H9 (cell line): ENCODE measurements around the gene MYO7A. TPM values are rescaled to one million over a fixed set of nuclear protein-coding genes. Genes with fewer than 3 reads are reported as not detected.

Source experiments
- DNase-seq: peaks from one replicate; pipeline ENCODE4 v3.0.0-alpha.2; 2017
- H2AFZ ChIP-seq: one replicate; pipeline ENCODE4 v1.6.1; 2013; ENCODE audit warnings: mild to moderate bottlenecking, low read length, control low read depth, moderate library complexity
- H2AK5ac ChIP-seq: 2 replicates; pipeline ENCODE4 v1.6.1; 2013; ENCODE audit warnings: low read length, control low read depth, mixed read lengths; ENCODE audit not compliant: insufficient read length
- H2BK120ac ChIP-seq: one replicate; pipeline ENCODE4 v1.6.1; 2013; ENCODE audit warnings: low read depth, mild to moderate bottlenecking, low read length, control low read depth, inconsistent platforms; ENCODE audit not compliant: poor library complexity, severe bottlenecking
- H2BK12ac ChIP-seq: 2 replicates; pipeline ENCODE4 v1.6.1; 2013; ENCODE audit warnings: low read length, control low read depth, mixed read lengths, low read depth; ENCODE audit not compliant: insufficient read length
- H2BK15ac ChIP-seq: 2 replicates; pipeline ENCODE4 v1.6.1; 2013; ENCODE audit warnings: low read depth, low read length, control low read depth
- H2BK20ac ChIP-seq: one replicate; pipeline ENCODE4 v1.6.1; 2013; ENCODE audit warnings: low read depth, mild to moderate bottlenecking, low read length, control low read depth, inconsistent platforms; ENCODE audit not compliant: poor library complexity, severe bottlenecking
- H2BK5ac ChIP-seq: 2 replicates; pipeline ENCODE4 v1.6.1; 2013; ENCODE audit warnings: low read length, control low read depth, mixed read lengths; ENCODE audit not compliant: insufficient read length
- H3K14ac ChIP-seq: 2 replicates; pipeline ENCODE4 v1.6.1; 2013; ENCODE audit warnings: low read length, control low read depth; ENCODE audit not compliant: insufficient read depth
- H3K18ac ChIP-seq: 2 replicates; pipeline ENCODE4 v1.6.1; 2013; ENCODE audit warnings: low read depth, mild to moderate bottlenecking, mixed read lengths, low read length, control low read depth; ENCODE audit not compliant: insufficient read length
- H3K23ac ChIP-seq: 2 replicates; pipeline ENCODE4 v1.6.1; 2013; ENCODE audit warnings: low read length, control low read depth, mixed read lengths, low read depth; ENCODE audit not compliant: insufficient read length
- H3K23me2 ChIP-seq: 2 replicates; pipeline ENCODE4 v1.6.1; 2013; ENCODE audit warnings: low read depth, mild to moderate bottlenecking, mixed read lengths, low read length, control low read depth; ENCODE audit not compliant: insufficient read length, poor library complexity, severe bottlenecking
- H3K27ac ChIP-seq: 2 replicates; pipeline ENCODE4 v1.5.1; 2013; ENCODE audit warnings: low read length, control low read depth, mixed read lengths, low read depth; ENCODE audit not compliant: insufficient read length
- H3K27me3 ChIP-seq: 2 replicates; pipeline ENCODE4 v1.6.1; 2013; ENCODE audit warnings: low read length, control low read depth, inconsistent platforms; ENCODE audit not compliant: insufficient read depth
- H3K4ac ChIP-seq: 2 replicates; pipeline ENCODE4 v1.6.1; 2013; ENCODE audit warnings: low read depth, mild to moderate bottlenecking, control low read depth, inconsistent platforms, low read length, moderate library complexity
- H3K4me1 ChIP-seq: 2 replicates; pipeline ENCODE4 v1.6.1; 2013; ENCODE audit warnings: low read length, control low read depth, inconsistent platforms; ENCODE audit not compliant: insufficient read depth
- H3K4me2 ChIP-seq: 2 replicates; pipeline ENCODE4 v1.6.1; 2013; ENCODE audit warnings: low read length, control low read depth, mixed read lengths; ENCODE audit not compliant: insufficient read length, insufficient read depth
- H3K56ac ChIP-seq: 2 replicates; pipeline ENCODE4 v1.6.1; 2013; ENCODE audit warnings: low read depth, mild to moderate bottlenecking, mixed read lengths, low read length, control low read depth; ENCODE audit not compliant: insufficient read length
- H3K79me1 ChIP-seq: 2 replicates; pipeline ENCODE4 v1.6.1; 2013; ENCODE audit warnings: low read depth, mild to moderate bottlenecking, moderate library complexity, low read length, control low read depth, inconsistent platforms; ENCODE audit not compliant: insufficient read depth, poor library complexity, severe bottlenecking
- H3K79me2 ChIP-seq: 2 replicates; pipeline ENCODE4 v1.6.1; 2013; ENCODE audit warnings: low read length, control low read depth, inconsistent platforms; ENCODE audit not compliant: insufficient read depth
- H3K9ac ChIP-seq: 2 replicates; pipeline ENCODE4 v1.6.1; 2013; ENCODE audit warnings: low read length, control low read depth, mixed read lengths; ENCODE audit not compliant: insufficient read length; ENCODE audit errors: extremely low read depth
- H3K9me3 ChIP-seq: one replicate; pipeline ENCODE4 v1.6.1; 2013; ENCODE audit warnings: low read depth, low read length, inconsistent platforms; ENCODE audit not compliant: control insufficient read depth
- H3T11ph ChIP-seq: one replicate; pipeline ENCODE4 v1.6.1; 2013; ENCODE audit warnings: mild to moderate bottlenecking, low read length, control low read depth, inconsistent platforms
- H4K20me1 ChIP-seq: one replicate; pipeline ENCODE4 v1.6.1; 2013; ENCODE audit not compliant: control insufficient read depth, insufficient read length, insufficient read depth
- H4K5ac ChIP-seq: 2 replicates; pipeline ENCODE4 v1.6.1; 2013; ENCODE audit warnings: low read depth, mild to moderate bottlenecking, mixed read lengths, low read length, control low read depth; ENCODE audit not compliant: insufficient read length
- H4K8ac ChIP-seq: replicated peaks from 2 replicates; pipeline ENCODE4 v1.6.1; 2013; ENCODE audit warnings: low read length, control low read depth, mixed read lengths, low read depth; ENCODE audit not compliant: insufficient read length
- H4K91ac ChIP-seq: 2 replicates; pipeline ENCODE4 v1.6.1; 2013; ENCODE audit warnings: low read depth, mild to moderate bottlenecking, moderate library complexity, mixed read lengths, low read length, control low read depth; ENCODE audit not compliant: insufficient read length
- H3K27ac Mint-ChIP-seq, 3 experiments: 2 replicates in 2 of 3; 3 replicates in 1 of 3; pipeline ENCODE4 v1.8.0; 2020 to 2021; ENCODE audit warnings: mixed read lengths in 3 of 3, mild to moderate bottlenecking in 1 of 3, moderate library complexity in 1 of 3
- H3K27me3 Mint-ChIP-seq: 2 replicates; pipeline ENCODE4 v1.8.0; 2021; ENCODE audit warnings: low read depth, mild to moderate bottlenecking, moderate library complexity, mixed read lengths
- H3K36me3 Mint-ChIP-seq, 3 experiments: 2 replicates in 2 of 3; 3 replicates in 1 of 3; pipeline ENCODE4 v1.8.0; 2020 to 2021; ENCODE audit warnings: low read depth in 3 of 3, mixed read lengths in 3 of 3; ENCODE audit not compliant: insufficient read depth in 1 of 3
- H3K4me1 Mint-ChIP-seq, 2 experiments: 2 replicates each; pipeline ENCODE4 v1.8.0; 2020; ENCODE audit warnings: mixed read lengths in 2 of 2
- H3K4me3 Mint-ChIP-seq, 2 experiments: 2 replicates in 1 of 2; 3 replicates in 1 of 2; pipeline ENCODE4 v1.8.0; 2020 to 2021; ENCODE audit warnings: mild to moderate bottlenecking in 2 of 2, mixed read lengths in 2 of 2, moderate library complexity in 1 of 2
- H3K9me3 Mint-ChIP-seq, 2 experiments: 2 replicates in 1 of 2; 3 replicates in 1 of 2; pipeline ENCODE4 v1.8.0; 2020; ENCODE audit warnings: mild to moderate bottlenecking in 2 of 2, mixed read lengths in 2 of 2, moderate library complexity in 1 of 2
- CTCF ChIP-seq: fragments of 200-600 bp; sonication (generic); conservative IDR thresholded peaks from 3 replicates; pipeline ENCODE4 v1.8.0; 2021; ENCODE audit warnings: antibody characterized with exemption, mild to moderate bottlenecking
- WGBS: extraction: QIAGEN DNeasy Blood & Tissue Kit; methylation state at CpG from one replicate; pipeline ENCODE4 v1.1.7; 2013; ENCODE audit warnings: missing lambda C conversion rate, low lambda C conversion rate, mixed read lengths; ENCODE audit not compliant: insufficient read length; ENCODE audit errors: extremely low coverage; 5-methylcytosine and 5-hydroxymethylcytosine counted together
- total RNA-seq: library from RNA; stranded (reverse); gene quantifications from 2 replicates; pipeline ENCODE4 v1.2.1, GENCODE V29; 2021

Gene MYO7A
- total RNA-seq, 1 experiment from 2014 or later: 1.6 TPM

GRCh38 chr11:77165066-77165465 lies 37.0 kb downstream of the MYO7A start:
- no peak overlapping the region for H2BK20ac ChIP-seq
- no peaks in the 10 kb centered on the region for H3K79me2 ChIP-seq
- H3K4me1 Mint-ChIP-seq: peaks cover 6 to 10% of the 10 kb centered on the region in 2 experiments
- no peak overlapping the region for H2BK120ac ChIP-seq
- H3K23me2 ChIP-seq: no peaks in the 10 kb centered on the region
- H3K4me3 Mint-ChIP-seq: no peak overlapping the region
- H2AK5ac ChIP-seq: no peak overlapping the region
- no peak overlapping the region for H3K9ac ChIP-seq
- H2BK5ac ChIP-seq: no peak overlapping the region
- no peaks in the 10 kb centered on the region for H4K20me1 ChIP-seq
- H2BK15ac ChIP-seq: no peak overlapping the region
- H4K5ac ChIP-seq: no peak overlapping the region
- H3K18ac ChIP-seq: no peak overlapping the region
- H3K14ac ChIP-seq: no peak overlapping the region
- H4K8ac ChIP-seq: no peak overlapping the region
- DNase-seq: no peak
- peaks cover 0 to 3% (median 0%) of the 10 kb centered on the region in 3 experiments; a peak in 2 of 7 replicates for H3K36me3 Mint-ChIP-seq
- H3K27me3 ChIP-seq: no peaks in the 10 kb centered on the region
- H3K9me3 ChIP-seq: no peaks in the 10 kb centered on the region
- no peaks in the 10 kb centered on the region; the same call in 1 of the 2 replicates for H3K27me3 Mint-ChIP-seq
- H2AFZ ChIP-seq: no peak overlapping the region
- H3K4me1 ChIP-seq: no peaks in the 10 kb centered on the region
- no peak overlapping the region for H2BK12ac ChIP-seq
- no peak for TF ChIP-seq CTCF
- H3T11ph ChIP-seq: no peak overlapping the region
- H3K4ac ChIP-seq: no peak overlapping the region
- H3K56ac ChIP-seq: no peak overlapping the region
- no peak overlapping the region for H3K23ac ChIP-seq
- no peak overlapping the region for H3K4me2 ChIP-seq
- H3K79me1 ChIP-seq: no peaks in the 10 kb centered on the region
- H3K27ac ChIP-seq: no peak overlapping the region
- H3K27ac Mint-ChIP-seq: no peak overlapping the region; a peak in 1 of 7 replicates
- H3K9me3 Mint-ChIP-seq: peaks cover 0 to 1% of the 10 kb centered on the region in 2 experiments; a peak in 1 of 5 replicates
- H4K91ac ChIP-seq: no peak overlapping the region
- WGBS: no CpG with 5 or more reads among the region's 5 CpGs
